Mesothelial cell of epicardium (in vitro differentiated cells): ENCODE data around the gene YIF1B. TPM values are rescaled to one million over a fixed set of nuclear protein-coding genes. Genes with fewer than 3 reads are reported as not detected.
A peak's percentile ranks its signal among the peaks of the same experiment; 100 is the strongest.

ENCODE experiments used
- DNase-seq, 2 experiments: peaks; one replicate each; pipeline ENCODE4 v3.0.0; 2021; ENCODE audit warnings: low spot score in 2 of 2; ENCODE audit not compliant: unreplicated experiment in 2 of 2
- H3K27ac Mint-ChIP-seq: 2 replicates; pipeline ENCODE4 v1.8.0; 2021; ENCODE audit warnings: mixed read lengths
- H3K27me3 Mint-ChIP-seq: 2 replicates; pipeline ENCODE4 v1.8.0; 2021; ENCODE audit warnings: low read depth, mixed read lengths
- H3K36me3 Mint-ChIP-seq: 2 replicates; pipeline ENCODE4 v1.8.0; 2021; ENCODE audit warnings: mixed read lengths
- H3K4me1 Mint-ChIP-seq: 2 replicates; pipeline ENCODE4 v1.8.0; 2021; ENCODE audit warnings: mixed read lengths
- H3K4me3 Mint-ChIP-seq: 2 replicates; pipeline ENCODE4 v1.8.0; 2021; ENCODE audit warnings: mild to moderate bottlenecking, moderate library complexity, mixed read lengths
- H3K9me3 Mint-ChIP-seq: 2 replicates; pipeline ENCODE4 v1.8.0; 2021; ENCODE audit warnings: mixed read lengths
- total RNA-seq: library from RNA; stranded (reverse); gene quantifications from 3 replicates; pipeline ENCODE4 v1.2.1, GENCODE V29; 2021
- TF ChIP-seq, protein P1 (sequence below): fragments of 200-600 bp; sonication (generic); IDR thresholded peaks from one replicate; pipeline ENCODE4 v1.5.0; 2021; ENCODE audit warnings: antibody characterized with exemption; ENCODE audit not compliant: unreplicated experiment

YIF1B gene
- total RNA-seq, 1 donor from 2014 or later = 29.9 TPM

DNA sequence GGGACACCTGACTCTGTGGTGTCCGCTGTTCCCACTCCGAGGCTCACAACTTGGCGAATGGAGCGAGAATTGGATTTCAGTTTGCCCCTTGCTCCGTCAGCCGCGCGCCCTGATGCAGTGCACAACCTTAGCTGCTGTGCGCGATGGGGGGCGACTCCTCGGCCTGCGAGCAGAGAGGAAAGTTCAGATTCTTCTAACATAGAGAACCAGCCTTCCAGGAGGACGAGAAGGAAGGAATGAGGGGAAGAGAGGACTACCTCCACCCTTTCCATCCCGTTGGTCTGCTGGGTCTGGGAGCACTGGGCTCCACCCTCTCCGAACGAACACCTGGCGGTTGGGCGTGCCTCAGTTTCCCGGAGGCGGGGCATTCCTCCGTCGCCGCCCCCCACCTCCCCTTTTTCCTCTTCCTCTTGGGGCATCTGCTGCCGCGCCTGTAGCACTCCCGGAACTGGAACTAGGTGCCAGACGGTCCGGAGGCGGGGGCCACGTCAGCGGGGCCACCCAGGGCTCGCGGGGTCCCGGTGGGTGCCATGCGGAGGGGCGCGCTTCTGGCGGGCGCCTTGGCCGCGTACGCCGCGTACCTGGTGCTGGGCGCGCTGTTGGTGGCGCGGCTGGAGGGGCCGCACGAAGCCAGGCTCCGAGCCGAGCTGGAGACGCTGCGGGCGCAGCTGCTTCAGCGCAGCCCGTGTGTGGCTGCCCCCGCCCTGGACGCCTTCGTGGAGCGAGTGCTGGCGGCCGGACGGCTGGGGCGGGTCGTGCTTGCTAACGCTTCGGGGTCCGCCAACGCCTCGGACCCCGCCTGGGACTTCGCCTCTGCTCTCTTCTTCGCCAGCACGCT, 3.9 kb upstream of the YIF1B start, which contains the start of gene KCNK6:
Gene KCNK6, plus strand, starts transcription at position 425 of the 838 bp plus-strand sequence. Its CDS starts 106 bp downstream, at position 531.
- peak within 1 kb of the TSS; percentile 65 for H3K4me3 Mint-ChIP-seq
- H3K36me3 Mint-ChIP-seq = no peaks in the 10 kb centered on the region
- peaks cover 33% of the 10 kb centered on the region for H3K27me3 Mint-ChIP-seq
- H3K9me3 Mint-ChIP-seq = no peaks in the 10 kb centered on the region
- DNase-seq = peak in 1 of 2 experiments; percentile 52
- TF ChIP-seq, protein P1, sequence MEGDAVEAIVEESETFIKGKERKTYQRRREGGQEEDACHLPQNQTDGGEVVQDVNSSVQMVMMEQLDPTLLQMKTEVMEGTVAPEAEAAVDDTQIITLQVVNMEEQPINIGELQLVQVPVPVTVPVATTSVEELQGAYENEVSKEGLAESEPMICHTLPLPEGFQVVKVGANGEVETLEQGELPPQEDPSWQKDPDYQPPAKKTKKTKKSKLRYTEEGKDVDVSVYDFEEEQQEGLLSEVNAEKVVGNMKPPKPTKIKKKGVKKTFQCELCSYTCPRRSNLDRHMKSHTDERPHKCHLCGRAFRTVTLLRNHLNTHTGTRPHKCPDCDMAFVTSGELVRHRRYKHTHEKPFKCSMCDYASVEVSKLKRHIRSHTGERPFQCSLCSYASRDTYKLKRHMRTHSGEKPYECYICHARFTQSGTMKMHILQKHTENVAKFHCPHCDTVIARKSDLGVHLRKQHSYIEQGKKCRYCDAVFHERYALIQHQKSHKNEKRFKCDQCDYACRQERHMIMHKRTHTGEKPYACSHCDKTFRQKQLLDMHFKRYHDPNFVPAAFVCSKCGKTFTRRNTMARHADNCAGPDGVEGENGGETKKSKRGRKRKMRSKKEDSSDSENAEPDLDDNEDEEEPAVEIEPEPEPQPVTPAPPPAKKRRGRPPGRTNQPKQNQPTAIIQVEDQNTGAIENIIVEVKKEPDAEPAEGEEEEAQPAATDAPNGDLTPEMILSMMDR = no peak
- H3K27ac Mint-ChIP-seq = no peak within 1 kb of the TSS
- peaks cover 28% of the 10 kb centered on the region for H3K4me1 Mint-ChIP-seq

DNA sequence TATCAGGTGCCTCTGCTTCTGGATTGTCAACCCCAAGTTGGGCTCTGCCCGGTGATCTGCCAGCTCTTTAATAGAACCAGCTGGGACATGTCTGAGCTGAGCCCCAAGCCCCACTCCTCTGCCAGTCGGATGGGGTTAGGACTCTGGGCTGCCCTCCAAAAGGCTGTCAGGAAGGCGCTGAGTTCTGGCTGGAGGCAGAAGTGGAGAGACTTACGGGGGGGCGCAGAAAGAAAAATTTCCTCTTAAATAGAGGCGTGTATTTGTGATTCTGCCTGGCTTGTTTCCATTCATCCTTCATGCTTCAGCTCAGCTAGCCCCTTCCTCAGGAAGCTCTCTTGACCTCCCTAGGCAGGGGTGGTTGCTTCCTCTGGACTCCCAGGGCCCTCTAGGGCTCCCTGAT, 2.9 kb upstream of the YIF1B start:
- Mint-ChIP-seq H3K4me1 (peaks cover 29% of the 10 kb centered on the region), H3K9me3 (no peaks in the 10 kb centered on the region), H3K27ac (no peak overlapping the region), H3K4me3 (peak overlapping the region; percentile 22), H3K36me3 (no peaks in the 10 kb centered on the region), H3K27me3 (peaks cover 33% of the 10 kb centered on the region)
- TF ChIP-seq, protein P1 = no peak
- DNase-seq = no peak

- no peak overlapping the region for H3K27ac Mint-ChIP-seq
- no peak for DNase-seq
- H3K27me3 Mint-ChIP-seq = peaks cover 33% of the 10 kb centered on the region
- H3K36me3 Mint-ChIP-seq = no peaks in the 10 kb centered on the region
- TF ChIP-seq, protein P1 = no peak
- no peaks in the 10 kb centered on the region for H3K9me3 Mint-ChIP-seq
- peak overlapping the region; percentile 40 for H3K4me3 Mint-ChIP-seq
- H3K4me1 Mint-ChIP-seq = peaks cover 29% of the 10 kb centered on the region
These were observed 1.4 kb upstream of the YIF1B start for GRCh38 chr19:38317104-38317612.

GRCh38 chr19:38316477-38317067, 825 bp upstream of the YIF1B start:
- DNase-seq = no peak
- H3K27ac Mint-ChIP-seq = peak overlapping the region; percentile 61

DNA sequence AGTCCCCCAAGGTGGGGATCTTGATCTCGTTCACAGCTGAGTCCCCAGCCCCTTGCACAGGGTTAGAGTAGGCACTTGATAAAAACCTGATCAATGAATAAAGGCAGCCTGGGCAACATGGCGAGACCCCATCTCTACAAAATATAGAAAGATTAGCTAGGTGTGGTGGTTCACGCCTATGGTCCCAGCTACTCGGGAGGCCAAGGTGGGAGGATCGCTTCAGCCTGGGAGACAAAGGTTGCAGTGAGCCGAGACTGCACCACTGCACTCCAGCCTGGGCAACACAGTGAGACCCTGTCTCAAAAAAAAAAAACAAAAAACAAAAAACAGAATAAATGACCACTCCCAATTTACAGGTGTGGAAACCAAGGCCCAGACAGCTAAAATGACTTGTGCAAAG, 4.8 kb downstream of the YIF1B start:
- H3K4me3 Mint-ChIP-seq = no peak overlapping the region
- H3K27ac Mint-ChIP-seq = no peak overlapping the region

More at GRCh38 chr19:38316477-38317067, 825 bp upstream of the YIF1B start:
- Mint-ChIP-seq H3K4me1 (peaks cover 23% of the 10 kb centered on the region), H3K27me3 (peaks cover 31% of the 10 kb centered on the region), H3K4me3 (peak overlapping the region; percentile 67), H3K36me3 (no peaks in the 10 kb centered on the region), H3K9me3 (no peaks in the 10 kb centered on the region)
- TF ChIP-seq, protein P1 = no peak

More for the DNA sequence above, 4.8 kb downstream of the YIF1B start:
- TF ChIP-seq, protein P1 = no peak
- Mint-ChIP-seq H3K4me1 (peaks cover 5% of the 10 kb centered on the region), H3K36me3 (peaks cover 3% of the 10 kb centered on the region), H3K9me3 (no peaks in the 10 kb centered on the region), H3K27me3 (no peaks in the 10 kb centered on the region)
- DNase-seq = no peak
